ENCODE data around the gene KCTD2.

KCTD2 gene

GRCh38 chr17:75096082-75096625 lies 49.1 kb downstream of the KCTD2 start:
- no peak for DNase-seq (ENCODE audit: low read depth, low spot score)

GRCh38 chr17:75097865-75098264 lies 50.8 kb downstream of the KCTD2 start:
- no peak for DNase-seq (ENCODE audit: low read depth, low spot score)

- DNase-seq (ENCODE audit: low read depth, low spot score): no peak
Measured at GRCh38 chr17:75098861-75099260, 51.8 kb downstream of the KCTD2 start.

GRCh38 chr17:75099881-75100595 lies 53.0 kb downstream of the KCTD2 start:
- DNase-seq (ENCODE audit: low read depth, low spot score): no peak

DNA sequence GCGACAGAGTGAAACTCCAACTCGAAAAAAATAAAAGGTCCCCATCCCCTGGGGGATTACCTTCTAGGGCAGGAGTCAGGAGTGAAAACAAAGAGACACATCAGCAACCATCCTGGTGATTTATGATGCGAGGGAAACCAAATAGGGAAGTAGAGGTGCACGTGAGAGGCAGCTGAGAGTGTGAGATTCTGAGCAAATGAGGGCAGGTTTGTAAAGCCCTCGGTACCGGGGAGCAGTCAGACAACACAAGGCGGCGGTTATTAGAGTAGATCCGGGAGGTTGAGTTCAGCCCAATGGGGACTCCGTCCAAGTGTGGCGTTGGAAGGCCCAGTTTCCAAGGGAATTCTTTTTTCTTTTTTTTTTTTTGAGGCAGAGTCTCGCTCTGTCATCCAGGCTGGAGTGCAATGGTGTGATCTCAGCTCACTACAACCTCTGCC lies 55.4 kb downstream of the KCTD2 start:
- no peak for DNase-seq (ENCODE audit: low read depth, low spot score)

GRCh38 chr17:75103601-75104554 lies 56.9 kb downstream of the KCTD2 start:
- no peak for DNase-seq (ENCODE audit: low read depth, low spot score)

DNA sequence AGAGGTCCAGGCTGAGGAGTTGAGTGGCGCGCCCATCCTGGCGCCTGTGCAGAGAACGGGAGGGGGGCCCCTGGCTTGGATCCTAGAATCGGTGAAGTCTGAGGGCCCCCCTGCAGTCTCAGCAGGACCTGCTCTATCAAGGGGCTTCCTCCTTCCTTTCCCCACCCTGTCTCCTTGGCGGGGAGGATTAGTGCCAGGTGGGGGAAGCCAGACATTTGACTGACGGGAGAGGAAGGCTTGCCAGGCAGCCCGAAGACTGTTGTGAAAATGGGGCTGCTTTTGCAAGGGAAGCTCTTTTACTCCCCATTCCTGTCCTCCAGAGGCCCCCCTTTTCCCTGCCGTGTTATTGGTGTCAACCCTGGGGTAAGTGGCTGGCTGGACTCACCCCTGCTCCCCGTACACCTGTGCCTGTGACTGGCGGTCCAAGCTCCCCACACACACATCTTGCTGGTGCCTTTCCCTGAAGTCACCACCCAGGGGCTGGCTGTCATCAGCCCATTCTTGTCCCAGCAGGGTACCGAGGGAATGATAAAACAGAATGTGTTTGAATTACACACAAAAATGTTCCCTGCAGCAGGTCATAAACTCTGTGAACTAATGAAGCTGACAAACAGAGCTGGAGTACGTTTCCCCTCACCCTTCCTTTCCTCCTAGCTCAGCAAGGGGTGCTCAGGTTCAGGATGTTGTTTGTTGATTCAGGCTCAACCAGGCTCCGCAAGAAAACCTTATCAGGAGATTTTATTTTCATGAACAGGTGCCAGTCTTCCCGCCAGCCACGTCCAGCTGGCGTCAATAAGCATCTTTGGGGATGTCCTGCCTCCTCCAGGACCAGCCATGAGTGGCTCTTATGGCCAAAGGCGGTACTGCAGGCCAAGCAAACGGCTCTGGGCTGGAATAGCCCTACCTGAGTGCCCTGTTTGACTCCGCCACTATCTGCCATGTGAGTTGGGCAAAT lies 58.4 kb downstream of the KCTD2 start:
- DNase-seq (ENCODE audit: low read depth, low spot score): no peak

GRCh38 chr17:75108193-75108592 lies 61.2 kb downstream of the KCTD2 start:
- DNase-seq (ENCODE audit: low read depth, low spot score): no peak

DNA sequence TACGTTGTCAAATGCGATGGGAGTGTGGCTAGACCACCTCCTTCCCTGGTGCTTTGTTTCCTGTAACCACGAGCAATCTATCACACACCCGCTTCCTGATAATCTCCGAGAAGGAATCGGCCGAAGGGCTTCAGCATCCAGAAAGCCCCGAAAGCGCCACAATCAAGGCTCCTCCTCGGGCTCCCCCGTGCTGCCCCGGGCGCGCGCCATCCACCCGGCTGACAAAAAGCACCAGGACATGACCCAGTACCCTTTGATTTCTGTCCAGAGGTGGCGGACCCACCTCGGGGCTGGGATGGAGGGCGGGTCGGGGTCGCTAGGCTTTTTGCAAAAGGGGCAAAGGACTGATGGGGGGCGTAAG lies 62.0 kb downstream of the KCTD2 start:
- no peak for DNase-seq (ENCODE audit: low read depth, low spot score)

- peak; percentile 77 for DNase-seq (ENCODE audit: low read depth, low spot score)
Measured at GRCh38 chr17:75109407-75110233, 62.6 kb downstream of the KCTD2 start, which contains the start of gene ARMC7. Gene ARMC7, plus strand, starts transcription at chr17:75109969. Its CDS starts 320 bp downstream, at chr17:75110289.

DNA sequence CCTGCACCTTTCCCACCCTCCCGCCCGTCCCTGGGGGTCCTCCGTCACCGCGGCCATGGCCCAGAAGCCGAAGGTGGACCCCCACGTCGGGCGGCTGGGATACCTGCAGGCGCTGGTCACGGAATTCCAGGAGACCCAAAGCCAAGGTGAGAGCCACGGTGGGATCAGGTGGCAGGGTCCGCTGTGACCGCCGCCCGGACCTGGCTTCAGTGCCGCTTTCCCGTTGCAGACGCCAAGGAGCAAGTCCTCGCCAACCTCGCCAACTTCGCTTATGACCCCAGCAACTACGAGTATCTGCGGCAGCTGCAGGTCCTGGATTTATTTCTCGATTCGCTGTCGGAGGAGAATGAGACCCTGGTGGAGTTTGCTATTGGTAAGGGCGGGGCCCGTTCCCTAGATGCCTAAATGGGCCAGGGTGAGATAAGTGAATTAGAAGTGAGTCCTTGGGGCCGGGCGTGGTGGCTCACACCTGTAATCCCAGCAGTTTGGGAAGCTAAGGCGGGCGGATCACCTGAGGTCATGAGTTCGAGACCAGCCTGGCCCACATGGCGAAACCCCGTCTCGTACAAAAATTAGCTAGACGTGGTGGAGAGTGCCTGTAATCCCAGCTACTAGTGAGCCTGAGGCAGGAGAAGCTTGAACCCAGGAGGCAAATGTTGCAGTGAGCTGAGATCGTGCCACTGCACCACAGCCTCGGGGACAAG lies 63.4 kb downstream of the KCTD2 start:
- DNase-seq (ENCODE audit: low read depth, low spot score): no peak

DNA sequence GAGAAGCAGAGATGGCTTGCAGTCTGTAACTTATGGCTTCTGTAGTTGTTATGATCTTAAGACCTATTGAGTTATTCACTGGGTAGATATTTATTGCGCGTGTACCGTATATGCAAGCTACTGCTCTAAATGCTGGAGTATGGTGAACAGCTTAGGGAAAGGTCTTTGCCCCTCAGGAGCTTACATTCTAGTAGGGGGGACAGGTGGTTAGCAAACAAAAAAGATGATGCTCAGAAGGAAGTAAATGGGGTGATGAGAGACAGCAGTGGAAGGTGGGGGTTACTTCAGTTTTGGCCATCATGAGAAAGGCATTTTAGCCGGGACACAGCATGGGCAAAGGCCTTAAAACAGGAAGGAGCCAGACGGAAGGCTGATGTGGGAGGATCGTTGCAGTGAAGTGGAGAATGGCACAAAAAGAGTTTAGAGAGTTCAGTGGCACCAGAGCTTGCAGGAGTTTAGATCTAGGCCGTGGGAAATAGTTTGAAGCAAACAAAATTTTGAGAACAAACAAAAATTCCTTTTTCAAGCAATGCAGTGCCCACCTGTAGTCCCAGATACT lies 64.8 kb downstream of the KCTD2 start:
- no peak for DNase-seq (ENCODE audit: low read depth, low spot score)

DNA sequence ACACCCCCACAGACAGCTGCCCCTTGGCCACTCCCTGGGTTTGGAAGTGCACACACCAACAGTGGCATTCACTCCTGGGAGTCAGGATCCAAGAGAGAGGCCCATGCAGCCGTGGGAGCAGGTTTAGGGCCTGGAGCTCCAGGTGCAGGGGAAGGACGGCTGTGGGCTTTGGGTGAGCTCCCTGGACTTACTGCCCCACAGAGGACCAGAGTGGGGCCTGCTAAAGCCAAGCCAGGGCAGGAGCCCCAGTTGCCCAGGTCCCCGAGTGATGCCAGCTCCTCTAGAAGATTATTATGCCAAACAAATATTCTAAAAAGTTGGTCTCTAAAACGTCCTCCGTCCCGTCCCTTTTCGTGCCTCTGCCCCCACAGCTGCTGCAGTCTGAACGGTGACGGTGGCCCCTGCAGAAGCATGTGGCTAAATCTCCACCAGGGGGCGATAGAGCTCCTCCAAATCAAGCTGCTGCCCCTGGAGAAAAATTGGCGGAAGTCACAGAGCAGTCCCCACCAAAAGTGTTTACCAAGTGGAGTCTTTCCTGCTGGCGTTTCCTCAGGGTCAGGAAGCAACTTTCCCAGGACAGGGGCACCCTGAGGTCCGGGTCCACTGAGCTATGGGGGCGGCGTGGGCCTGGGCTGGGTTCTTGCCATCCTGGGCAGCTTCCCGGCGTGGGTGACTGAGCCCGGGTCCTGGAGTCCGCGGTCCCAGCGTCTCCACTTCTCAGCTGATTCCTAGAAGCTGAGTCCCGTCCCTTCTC lies 67.0 kb downstream of the KCTD2 start:
- peak; percentile 84 for DNase-seq (ENCODE audit: low read depth, low spot score)

GRCh38 chr17:75114552-75115314 lies 67.7 kb downstream of the KCTD2 start:
- no peak for DNase-seq (ENCODE audit: low read depth, low spot score)

Data from activated naive CD8-positive, alpha-beta T cell treated with anti-CD3 and anti-CD28 coated beads, Interleukin-2, amount 50 U/mL, for 16 hours (primary cell).